ENCODE data around the gene HVCN1.
"Not testable (repeated sequence)": the region's sequence is repeated elsewhere in the genome, so short reads cannot be mapped to it uniquely, and the experiment has no call there.

Gene HVCN1

DNA sequence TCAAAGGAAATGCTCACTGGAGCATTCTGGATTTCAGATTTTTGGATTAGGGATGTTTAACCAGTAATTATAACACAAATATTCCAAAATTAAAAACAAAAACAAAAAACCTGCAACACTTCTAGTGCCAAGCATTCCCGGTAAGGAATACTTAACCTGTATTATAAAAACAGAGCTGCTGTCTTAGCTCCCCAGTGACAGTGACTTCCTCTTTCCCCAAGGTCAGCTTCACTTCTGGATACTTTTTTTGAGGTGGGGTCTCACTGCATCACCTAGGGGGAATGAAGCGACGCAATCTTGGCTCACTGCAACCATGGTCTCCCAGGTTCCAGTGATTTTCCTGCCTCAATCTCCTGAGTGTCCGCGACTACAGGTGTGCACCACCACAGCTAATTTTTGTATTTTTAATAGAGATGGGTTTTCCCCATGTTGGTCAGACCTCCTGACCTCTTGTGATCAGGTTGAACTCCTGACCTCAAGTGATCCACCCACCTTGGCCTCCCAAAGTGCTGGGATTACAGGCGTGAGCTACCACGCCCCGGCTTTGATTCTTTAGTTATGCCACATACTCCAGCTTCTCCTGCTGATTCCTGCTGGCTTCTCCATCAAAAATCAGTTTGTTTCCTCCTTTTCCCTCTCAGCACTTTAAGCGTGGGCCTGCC lies 37.9 kb upstream of the HVCN1 start (continued):
- TF ChIP-seq TOX (CRISPR knock-in tag; IDR thresholded peaks at IDR 0.05; ENCODE audit: borderline replicate concordance) (no peak), GLIS3 (CRISPR knock-in tag; IDR thresholded peaks at IDR 0.05) (no peak), ZNF565 (CRISPR knock-in tag; conservative IDR thresholded peaks at IDR 0.05; ENCODE audit: low read depth) (no peak), ZC3H10 (CRISPR knock-in tag; IDR thresholded peaks at IDR 0.05) (no peak), ZNF8 (CRISPR knock-in tag; IDR thresholded peaks at IDR 0.05) (no peak)
- TF ChIP-seq, protein P1, sequence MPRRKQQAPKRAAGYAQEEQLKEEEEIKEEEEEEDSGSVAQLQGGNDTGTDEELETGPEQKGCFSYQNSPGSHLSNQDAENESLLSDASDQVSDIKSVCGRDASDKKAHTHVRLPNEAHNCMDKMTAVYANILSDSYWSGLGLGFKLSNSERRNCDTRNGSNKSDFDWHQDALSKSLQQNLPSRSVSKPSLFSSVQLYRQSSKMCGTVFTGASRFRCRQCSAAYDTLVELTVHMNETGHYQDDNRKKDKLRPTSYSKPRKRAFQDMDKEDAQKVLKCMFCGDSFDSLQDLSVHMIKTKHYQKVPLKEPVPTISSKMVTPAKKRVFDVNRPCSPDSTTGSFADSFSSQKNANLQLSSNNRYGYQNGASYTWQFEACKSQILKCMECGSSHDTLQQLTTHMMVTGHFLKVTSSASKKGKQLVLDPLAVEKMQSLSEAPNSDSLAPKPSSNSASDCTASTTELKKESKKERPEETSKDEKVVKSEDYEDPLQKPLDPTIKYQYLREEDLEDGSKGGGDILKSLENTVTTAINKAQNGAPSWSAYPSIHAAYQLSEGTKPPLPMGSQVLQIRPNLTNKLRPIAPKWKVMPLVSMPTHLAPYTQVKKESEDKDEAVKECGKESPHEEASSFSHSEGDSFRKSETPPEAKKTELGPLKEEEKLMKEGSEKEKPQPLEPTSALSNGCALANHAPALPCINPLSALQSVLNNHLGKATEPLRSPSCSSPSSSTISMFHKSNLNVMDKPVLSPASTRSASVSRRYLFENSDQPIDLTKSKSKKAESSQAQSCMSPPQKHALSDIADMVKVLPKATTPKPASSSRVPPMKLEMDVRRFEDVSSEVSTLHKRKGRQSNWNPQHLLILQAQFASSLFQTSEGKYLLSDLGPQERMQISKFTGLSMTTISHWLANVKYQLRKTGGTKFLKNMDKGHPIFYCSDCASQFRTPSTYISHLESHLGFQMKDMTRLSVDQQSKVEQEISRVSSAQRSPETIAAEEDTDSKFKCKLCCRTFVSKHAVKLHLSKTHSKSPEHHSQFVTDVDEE (CRISPR knock-in tag; IDR thresholded peaks at IDR 0.05) = no peak

DNA sequence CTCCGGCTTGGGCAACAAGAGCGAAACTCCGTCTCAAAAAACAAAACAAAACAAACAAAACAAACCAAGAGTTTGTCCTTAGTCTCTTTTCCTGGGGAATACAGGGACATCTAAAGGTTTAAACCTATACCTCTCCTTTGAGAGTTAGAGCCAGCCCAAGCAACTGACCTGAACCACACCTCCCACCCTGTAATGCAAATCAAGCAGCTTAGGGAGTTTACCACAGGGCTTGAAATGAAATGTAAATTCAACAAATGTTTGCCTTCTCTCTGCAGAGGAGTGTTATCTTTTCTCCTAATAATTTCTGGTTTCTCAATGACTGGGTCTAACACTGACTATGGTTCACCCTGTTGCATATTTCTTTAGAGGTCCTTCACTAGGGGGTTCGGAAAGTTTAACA lies 37.1 kb upstream of the HVCN1 start:
- no peak for TF ChIP-seq ZFP30 (CRISPR knock-in tag; IDR thresholded peaks at IDR 0.05)
- TF ChIP-seq, protein P2, sequence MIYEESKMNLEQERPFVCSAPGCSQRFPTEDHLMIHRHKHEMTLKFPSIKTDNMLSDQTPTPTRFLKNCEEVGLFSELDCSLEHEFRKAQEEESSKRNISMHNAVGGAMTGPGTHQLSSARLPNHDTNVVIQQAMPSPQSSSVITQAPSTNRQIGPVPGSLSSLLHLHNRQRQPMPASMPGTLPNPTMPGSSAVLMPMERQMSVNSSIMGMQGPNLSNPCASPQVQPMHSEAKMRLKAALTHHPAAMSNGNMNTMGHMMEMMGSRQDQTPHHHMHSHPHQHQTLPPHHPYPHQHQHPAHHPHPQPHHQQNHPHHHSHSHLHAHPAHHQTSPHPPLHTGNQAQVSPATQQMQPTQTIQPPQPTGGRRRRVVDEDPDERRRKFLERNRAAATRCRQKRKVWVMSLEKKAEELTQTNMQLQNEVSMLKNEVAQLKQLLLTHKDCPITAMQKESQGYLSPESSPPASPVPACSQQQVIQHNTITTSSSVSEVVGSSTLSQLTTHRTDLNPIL (CRISPR knock-in tag; IDR thresholded peaks at IDR 0.05; ENCODE audit: low read depth) = no peak
- TF ChIP-seq ESRRG (CRISPR knock-in tag; IDR thresholded peaks at IDR 0.05) = no peak
- no peak for TF ChIP-seq SNAI2 (CRISPR knock-in tag; IDR thresholded peaks at IDR 0.05)
- TF ChIP-seq ZC3H10 (CRISPR knock-in tag; IDR thresholded peaks at IDR 0.05) = no peak
- TF ChIP-seq CSDC2 (CRISPR knock-in tag; IDR thresholded peaks at IDR 0.05) = no peak
- TF ChIP-seq, protein P3, sequence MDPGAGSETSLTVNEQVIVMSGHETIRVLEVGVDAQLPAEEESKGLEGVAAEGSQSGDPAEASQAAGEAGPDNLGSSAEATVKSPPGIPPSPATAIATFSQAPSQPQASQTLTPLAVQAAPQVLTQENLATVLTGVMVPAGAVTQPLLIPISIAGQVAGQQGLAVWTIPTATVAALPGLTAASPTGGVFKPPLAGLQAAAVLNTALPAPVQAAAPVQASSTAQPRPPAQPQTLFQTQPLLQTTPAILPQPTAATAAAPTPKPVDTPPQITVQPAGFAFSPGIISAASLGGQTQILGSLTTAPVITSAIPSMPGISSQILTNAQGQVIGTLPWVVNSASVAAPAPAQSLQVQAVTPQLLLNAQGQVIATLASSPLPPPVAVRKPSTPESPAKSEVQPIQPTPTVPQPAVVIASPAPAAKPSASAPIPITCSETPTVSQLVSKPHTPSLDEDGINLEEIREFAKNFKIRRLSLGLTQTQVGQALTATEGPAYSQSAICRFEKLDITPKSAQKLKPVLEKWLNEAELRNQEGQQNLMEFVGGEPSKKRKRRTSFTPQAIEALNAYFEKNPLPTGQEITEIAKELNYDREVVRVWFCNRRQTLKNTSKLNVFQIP (CRISPR knock-in tag; IDR thresholded peaks at IDR 0.05; ENCODE audit: borderline replicate concordance, low read depth) = no peak
- no peak for TF ChIP-seq ZFP3 (CRISPR knock-in tag; IDR thresholded peaks at IDR 0.05)
- TF ChIP-seq, protein P4, sequence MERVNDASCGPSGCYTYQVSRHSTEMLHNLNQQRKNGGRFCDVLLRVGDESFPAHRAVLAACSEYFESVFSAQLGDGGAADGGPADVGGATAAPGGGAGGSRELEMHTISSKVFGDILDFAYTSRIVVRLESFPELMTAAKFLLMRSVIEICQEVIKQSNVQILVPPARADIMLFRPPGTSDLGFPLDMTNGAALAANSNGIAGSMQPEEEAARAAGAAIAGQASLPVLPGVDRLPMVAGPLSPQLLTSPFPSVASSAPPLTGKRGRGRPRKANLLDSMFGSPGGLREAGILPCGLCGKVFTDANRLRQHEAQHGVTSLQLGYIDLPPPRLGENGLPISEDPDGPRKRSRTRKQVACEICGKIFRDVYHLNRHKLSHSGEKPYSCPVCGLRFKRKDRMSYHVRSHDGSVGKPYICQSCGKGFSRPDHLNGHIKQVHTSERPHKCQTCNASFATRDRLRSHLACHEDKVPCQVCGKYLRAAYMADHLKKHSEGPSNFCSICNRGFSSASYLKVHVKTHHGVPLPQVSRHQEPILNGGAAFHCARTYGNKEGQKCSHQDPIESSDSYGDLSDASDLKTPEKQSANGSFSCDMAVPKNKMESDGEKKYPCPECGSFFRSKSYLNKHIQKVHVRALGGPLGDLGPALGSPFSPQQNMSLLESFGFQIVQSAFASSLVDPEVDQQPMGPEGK (CRISPR knock-in tag; IDR thresholded peaks at IDR 0.05; ENCODE audit: borderline replicate concordance) = no peak
- TF ChIP-seq GLIS3 (CRISPR knock-in tag; IDR thresholded peaks at IDR 0.05) = no peak
- no peak for TF ChIP-seq ZNF8 (CRISPR knock-in tag; IDR thresholded peaks at IDR 0.05)
- ATAC-seq = no peak

DNA sequence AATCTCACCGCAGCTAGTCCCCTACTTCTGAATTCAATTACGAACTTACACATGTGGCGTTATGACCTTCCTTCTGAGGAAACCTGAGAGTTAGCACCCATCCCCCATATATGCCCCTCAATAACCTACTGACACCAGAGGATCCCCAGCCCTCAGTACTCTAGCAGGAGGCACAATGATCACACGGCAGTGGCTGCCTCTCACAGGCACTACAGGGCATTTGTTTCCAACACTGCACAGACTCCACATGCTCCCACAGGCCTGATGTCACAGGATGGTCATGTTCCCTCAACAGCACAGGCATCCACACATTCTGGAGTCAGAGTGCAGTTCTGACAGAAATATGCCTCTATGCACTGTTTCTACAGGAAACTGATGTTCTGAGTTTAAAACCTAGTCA lies 36.4 kb upstream of the HVCN1 start:
- no peak for ATAC-seq

DNA sequence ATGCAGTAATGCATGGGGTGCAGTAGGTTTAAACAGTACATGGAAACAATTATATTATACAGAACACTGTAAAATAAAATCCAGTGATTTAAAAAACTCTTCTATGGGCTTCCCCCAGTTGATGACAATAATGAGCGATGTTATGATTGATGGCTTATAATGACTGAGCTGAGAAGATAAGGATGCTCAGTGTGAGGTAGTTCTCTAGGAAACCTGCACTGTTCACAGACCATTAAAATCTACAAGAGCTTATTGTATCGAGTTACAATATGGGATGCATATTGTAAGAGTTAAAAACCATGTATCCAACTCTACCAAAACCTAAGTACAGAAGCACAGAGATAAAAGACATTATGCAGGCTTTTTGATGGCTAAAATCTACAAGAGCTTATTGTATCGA lies 34.0 kb upstream of the HVCN1 start:
- ATAC-seq = not testable (repeated sequence)

More for the DNA sequence above, 36.4 kb upstream of the HVCN1 start:
- TF ChIP-seq TOX (CRISPR knock-in tag; IDR thresholded peaks at IDR 0.05; ENCODE audit: borderline replicate concordance) (no peak), ZNF8 (CRISPR knock-in tag; IDR thresholded peaks at IDR 0.05) (no peak), TCF4 (CRISPR knock-in tag; IDR thresholded peaks at IDR 0.05; ENCODE audit: borderline replicate concordance) (no peak), ZC3H10 (CRISPR knock-in tag; IDR thresholded peaks at IDR 0.05) (no peak), SNAI2 (CRISPR knock-in tag; IDR thresholded peaks at IDR 0.05) (no peak), ZNF70 (CRISPR knock-in tag; IDR thresholded peaks at IDR 0.05) (no peak), CSDC2 (CRISPR knock-in tag; IDR thresholded peaks at IDR 0.05) (no peak), ARNTL (CRISPR knock-in tag; IDR thresholded peaks at IDR 0.05; ENCODE audit: borderline replicate concordance, low read depth) (no peak), RARB (CRISPR knock-in tag; IDR thresholded peaks at IDR 0.05) (no peak), ZFP30 (CRISPR knock-in tag; IDR thresholded peaks at IDR 0.05) (no peak), ISL1 (CRISPR knock-in tag; IDR thresholded peaks at IDR 0.05) (no peak)
- TF ChIP-seq, protein P3 (CRISPR knock-in tag; IDR thresholded peaks at IDR 0.05; ENCODE audit: borderline replicate concordance, low read depth) = no peak
- TF ChIP-seq, protein P5, sequence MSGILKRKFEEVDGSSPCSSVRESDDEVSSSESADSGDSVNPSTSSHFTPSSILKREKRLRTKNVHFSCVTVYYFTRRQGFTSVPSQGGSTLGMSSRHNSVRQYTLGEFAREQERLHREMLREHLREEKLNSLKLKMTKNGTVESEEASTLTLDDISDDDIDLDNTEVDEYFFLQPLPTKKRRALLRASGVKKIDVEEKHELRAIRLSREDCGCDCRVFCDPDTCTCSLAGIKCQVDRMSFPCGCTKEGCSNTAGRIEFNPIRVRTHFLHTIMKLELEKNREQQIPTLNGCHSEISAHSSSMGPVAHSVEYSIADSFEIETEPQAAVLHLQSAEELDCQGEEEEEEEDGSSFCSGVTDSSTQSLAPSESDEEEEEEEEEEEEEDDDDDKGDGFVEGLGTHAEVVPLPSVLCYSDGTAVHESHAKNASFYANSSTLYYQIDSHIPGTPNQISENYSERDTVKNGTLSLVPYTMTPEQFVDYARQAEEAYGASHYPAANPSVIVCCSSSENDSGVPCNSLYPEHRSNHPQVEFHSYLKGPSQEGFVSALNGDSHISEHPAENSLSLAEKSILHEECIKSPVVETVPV (CRISPR knock-in tag; IDR thresholded peaks at IDR 0.05) = no peak
- TF ChIP-seq, protein P4 (CRISPR knock-in tag; IDR thresholded peaks at IDR 0.05; ENCODE audit: borderline replicate concordance) = no peak

All from SK-N-SH treated with all-trans-retinoic acid at 6 μM for 48 hours (cell line).